Measurements from ENCODE around the gene FAAP100.

FAAP100 gene

DNA sequence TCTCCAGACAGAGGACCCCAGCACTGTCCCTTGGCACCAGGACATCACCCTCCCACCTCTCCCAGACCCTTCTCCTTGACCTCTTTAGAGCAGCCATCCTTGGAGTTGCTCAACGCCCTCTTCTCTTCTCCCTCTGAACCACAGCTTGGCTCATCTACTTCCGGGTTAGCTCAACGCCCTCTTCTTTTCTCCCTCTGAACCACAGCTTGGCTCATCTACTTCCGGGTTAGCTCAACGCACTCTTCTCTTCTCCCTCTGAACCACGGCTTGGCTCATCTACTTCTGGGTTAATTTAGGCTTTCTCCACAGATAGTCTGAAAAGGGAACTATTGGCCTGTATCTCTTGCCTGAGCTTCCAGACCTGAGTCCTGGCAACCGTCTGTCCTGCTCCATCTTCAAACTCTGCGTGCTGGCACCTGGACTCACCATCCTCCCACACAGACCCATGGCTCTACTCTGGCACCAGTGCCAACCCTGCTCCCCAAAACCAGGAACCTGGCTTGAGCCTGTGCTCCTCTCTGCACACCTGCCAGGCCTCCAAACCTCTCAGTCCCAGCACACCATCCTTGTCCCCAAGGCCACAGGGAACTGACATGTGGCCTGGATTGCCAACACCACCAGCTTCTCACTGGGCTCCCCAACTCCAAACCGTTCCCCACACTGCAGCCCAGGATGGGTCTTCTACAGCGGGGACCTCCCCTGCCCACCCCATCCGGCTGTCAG is 25.3 kb upstream of the FAAP100 start:
- no peak for DNase-seq (ENCODE audit: low read depth in 2 of 2)

DNA sequence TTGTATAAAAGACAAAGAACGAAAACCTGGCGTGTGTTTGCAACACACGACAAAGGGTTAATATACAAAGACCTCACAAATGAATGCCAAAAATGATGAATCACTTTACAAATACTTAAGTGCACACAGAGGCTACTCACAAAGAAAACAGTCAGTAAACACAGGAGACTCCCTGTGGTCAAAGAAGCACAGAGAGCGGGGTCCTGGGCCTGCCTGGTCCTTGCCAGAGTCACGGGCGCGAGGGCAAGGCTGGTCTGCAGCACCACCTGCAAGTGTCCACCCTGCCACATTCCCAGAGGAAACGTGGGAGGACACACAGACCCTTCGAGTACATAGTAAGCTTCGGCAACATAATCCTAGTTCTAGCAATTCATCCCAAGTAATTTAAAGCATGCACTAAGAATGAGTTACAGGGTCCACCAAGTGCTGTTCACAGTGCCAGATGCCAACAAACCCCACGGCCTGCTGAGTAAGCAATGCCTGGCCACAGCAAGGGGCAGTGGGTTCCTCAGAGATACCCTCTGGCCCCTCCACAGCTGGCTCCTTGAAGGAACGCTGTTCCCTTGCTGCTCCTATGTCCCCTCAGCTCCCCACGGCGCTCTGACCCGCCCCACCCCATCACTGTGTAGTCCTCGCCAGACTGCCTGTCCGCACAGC is 24.6 kb upstream of the FAAP100 start:
- DNase-seq (ENCODE audit: low read depth in 2 of 2): no peak

GRCh38 chr17:81575836-81576235 is 23.7 kb upstream of the FAAP100 start:
- no peak for DNase-seq (ENCODE audit: low read depth in 2 of 2)

DNA sequence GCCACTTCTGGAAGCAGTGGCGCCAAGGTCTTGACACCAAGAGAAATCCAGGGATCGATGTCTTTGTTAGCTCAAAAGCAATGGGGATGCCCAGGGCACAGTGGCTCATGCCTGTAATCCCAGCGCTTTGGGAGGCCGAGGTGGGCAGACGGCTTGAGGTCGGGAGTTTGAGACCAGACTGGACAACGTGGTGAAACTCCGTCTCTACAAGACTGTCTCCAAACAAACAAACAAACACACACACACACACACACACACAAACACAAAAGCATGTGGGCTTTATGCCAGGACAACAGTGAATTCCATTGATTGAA is 22.4 kb upstream of the FAAP100 start:
- no peak for DNase-seq (ENCODE audit: low read depth in 2 of 2)

DNA sequence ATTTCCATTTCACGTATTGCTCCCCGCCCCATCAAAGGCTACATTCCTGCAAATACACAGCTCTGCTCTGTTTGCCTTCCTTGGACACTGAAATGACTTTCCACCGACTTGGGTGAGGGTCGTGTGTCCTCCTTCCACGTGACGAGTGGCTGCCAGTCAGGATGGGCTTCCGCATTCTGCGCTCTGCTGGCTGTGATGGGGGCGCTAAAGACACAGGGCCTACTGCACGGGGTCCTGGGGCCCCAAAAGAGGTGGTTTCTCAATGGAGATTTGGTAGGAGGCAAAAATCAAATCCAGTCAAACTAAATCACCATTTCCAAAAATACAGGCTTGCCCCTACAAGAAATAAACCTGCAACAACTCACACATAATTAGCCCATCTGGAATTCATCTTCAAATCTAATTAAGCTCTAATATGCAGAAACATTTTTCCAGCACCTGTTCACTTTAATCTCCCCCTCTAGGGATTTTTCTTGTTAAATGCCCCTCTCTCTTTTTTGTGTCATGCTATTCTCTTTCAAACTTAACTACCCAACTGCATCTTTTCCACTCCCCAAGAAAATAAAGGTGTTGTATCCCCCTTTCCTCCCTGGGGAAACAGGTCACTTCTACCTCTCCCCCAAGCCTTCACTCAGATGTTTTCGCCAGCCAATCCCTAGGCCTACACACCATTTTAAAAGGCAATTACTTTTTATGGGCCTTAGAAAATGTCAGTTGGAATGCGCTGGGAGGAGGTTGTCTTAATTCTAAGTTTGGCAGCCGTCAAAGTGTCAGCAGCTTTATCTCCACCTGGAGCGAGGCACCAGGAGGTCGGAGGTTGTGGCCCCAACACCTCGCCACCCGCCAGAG is 21.9 kb upstream of the FAAP100 start:
- no peak for DNase-seq (ENCODE audit: low read depth in 2 of 2)

- no peak for DNase-seq (ENCODE audit: low read depth in 2 of 2)
Observed at GRCh38 chr17:81572563-81573168, 20.5 kb upstream of the FAAP100 start.

GRCh38 chr17:81570964-81571363 is 18.8 kb upstream of the FAAP100 start:
- DNase-seq (ENCODE audit: low read depth in 2 of 2): no peak

- no peak for DNase-seq (ENCODE audit: low read depth in 2 of 2)
Observed at GRCh38 chr17:81569986-81570514, 17.9 kb upstream of the FAAP100 start.

DNA sequence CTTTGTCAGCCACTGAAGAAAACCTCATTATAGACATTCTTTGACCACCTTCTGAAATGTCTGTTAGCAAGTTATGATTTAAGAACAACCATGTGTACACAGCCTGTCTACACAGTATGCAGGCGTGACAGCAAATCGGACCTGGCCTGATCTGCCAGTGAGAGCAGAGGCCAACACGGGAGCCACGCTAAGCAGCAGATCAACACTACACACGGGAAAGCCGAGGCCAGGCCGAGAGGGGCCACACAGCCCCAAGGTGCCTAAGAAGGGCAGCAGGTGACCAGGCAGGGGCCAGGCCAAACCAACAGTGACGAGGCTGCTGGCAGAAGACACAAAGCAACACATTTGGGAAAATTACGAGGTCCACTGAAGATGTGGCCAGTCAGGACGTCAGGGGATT is 16.3 kb upstream of the FAAP100 start:
- no peak for DNase-seq (ENCODE audit: low read depth in 2 of 2)

- DNase-seq (ENCODE audit: low read depth in 2 of 2): no peak
Observed at GRCh38 chr17:81567191-81567590, 15.0 kb upstream of the FAAP100 start.

DNA sequence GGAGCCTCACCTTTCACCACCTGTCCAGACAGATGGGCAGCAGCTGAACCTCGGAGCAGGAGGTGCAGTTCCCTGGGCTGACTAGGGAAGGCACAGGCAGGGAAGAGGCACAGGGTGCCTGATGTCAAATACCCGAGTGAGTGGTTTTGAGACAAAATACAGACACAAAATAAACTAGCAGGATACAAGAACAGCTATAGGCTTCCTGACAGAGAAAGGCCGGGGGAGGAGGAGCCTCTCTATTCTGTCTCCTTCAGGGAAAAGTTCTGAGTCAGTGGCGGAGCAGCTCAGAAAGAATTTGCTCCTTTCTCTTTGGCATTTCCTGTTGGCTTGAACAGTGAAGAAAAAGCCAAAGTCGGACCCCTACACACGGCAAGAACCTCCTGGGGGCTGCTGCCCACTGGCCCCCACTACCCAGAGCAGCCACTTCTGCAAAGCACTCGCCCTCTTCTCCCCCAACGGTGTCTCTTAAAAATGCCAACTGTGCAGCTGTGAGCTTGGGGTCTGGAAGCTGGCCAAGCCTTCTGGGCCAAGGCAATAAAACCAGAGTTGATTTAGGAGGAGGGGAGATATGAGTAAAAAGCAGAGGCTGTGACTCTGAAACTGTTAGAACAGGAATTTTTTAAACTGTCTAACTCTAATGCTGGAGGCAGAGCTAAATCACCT is 14.4 kb upstream of the FAAP100 start:
- no peak for DNase-seq (ENCODE audit: low read depth in 2 of 2)

DNA sequence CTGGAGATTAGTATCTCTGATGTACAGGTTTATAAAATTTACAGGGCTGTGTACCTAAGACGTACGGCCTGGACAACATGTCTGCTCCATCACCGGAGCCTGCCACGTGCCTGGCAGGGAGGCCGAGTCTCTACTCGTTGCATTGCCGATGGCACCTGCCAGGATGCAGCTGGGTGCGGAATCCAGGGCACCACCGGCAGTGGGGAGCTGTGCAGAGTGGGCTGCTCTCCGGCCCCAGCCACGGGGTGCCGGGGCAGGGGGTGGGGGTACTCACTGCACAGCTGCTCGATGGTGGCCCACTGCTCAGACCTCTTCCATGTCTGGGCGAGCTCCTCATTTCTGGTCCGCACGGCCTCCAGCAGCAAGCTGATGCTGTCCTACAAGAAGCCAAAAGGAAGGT is 13.1 kb upstream of the FAAP100 start:
- no peak for DNase-seq (ENCODE audit: low read depth in 2 of 2)

DNA sequence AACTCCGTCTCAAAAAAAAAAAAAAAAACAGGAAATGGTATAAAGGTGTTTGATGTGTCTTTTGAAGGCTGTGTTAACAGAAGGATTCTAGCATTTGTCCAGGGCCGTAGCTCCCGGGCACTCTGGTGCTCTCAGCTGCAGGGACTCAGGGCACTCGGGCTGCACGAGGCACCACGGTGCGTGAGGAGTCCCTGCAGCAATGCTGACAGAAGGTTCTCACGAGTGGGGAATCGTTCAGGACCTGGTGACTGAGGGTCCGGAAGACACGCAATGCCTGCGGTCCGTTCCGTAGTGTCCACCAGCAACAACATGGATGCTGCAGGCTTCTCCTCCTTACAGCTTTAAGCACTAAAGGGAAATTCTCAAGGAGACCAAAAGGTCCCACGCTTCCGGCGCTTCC is 12.6 kb upstream of the FAAP100 start:
- DNase-seq (ENCODE audit: low read depth in 2 of 2): no peak

DNA sequence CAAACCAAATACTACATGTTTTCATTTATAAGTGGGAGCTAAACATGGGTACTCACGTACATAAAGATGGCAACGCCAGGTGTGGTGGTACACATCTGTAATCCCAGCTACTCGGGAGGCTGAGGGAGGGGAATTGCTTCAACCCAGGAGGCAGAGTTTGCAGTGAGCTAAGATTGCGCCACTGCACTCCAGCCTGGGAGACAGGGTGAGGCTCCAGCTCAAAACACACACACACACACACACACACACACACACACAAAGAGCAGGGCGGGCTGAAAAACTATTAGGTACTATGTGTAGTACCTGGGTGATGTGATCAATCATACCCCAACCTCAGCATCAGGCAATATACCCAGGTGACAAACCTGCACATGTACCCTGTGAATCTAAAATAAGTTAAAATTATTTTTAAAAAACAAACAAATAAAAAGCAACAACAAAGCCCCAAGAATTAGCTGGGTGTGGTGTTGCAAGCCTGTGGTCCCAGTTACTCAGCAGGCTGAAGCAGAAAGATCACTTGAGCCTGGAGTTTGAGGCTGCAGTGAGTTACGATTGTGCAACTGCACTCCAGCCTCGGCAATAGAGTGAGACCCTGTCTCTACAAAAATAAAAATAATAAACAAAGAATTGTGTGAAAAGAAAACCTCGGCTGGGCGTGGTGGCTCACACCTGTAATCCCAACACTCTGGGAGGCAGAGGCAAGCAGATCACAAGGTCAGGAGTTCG is 11.9 kb upstream of the FAAP100 start:
- no peak for DNase-seq (ENCODE audit: low read depth in 2 of 2)

GRCh38 chr17:81561494-81561885 is 9.3 kb upstream of the FAAP100 start:
- no peak for DNase-seq (ENCODE audit: low read depth in 2 of 2)

DNA sequence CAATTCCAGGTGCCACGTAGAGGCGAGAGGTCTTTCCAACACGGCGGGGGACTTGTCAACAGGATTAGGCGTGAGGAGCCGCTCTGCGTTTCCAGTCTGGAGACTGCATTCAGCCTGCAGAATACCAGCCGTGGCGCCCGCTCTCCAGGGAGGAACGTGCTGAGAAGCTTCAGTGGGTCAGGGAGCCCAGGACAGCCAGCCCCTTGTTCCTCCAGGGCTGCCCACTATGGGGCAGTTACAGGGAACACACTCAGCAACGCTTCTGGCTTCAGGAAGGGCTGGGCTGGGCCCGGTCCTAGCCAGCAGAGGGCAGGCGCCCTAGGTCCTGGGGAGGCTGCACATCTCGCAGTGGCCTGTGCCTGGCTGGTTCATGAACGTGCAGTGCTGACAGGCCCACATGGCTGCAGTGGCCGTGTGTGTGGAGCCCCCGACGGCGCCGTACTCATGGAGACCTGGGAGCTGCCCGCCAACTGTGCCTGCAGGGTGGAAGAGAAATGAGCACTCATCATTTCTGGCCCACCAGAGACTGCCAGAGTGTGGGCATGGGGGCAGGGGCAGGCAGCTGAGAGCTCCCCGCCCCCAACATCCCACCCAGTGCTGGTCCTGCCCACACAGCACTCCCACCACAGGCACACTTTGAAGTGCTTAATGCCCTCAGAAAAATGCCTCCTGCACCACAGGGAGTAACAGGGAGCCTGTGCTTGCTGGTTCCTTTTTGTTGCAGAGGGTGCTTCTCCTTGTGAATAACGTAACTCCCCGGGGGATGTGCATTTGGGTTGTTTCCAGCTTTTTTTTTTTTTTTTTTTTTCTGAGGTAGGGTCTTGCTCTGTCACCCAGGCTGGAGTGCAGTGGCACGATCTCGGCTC is 7.0 kb upstream of the FAAP100 start:
- no peak for DNase-seq (ENCODE audit: low read depth in 2 of 2)

DNA sequence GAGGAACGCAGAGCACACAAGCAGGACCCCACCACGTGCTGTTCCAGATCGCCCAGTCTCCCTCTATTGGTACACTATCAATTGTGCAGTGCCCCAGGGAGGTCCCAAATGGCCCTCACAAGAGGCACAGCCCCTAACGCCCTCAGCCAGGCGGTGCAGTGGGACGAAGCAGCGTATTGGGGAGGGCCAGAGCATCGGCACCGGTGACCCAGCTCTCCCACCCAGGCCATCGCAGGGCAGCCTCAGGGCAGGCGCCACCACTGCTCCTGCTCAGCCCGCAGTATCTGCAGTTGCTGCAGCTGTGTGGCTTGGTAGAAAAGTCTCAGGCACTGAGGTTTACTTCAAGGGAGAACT is 5.9 kb upstream of the FAAP100 start:
- no peak for DNase-seq (ENCODE audit: low read depth in 2 of 2)

DNA sequence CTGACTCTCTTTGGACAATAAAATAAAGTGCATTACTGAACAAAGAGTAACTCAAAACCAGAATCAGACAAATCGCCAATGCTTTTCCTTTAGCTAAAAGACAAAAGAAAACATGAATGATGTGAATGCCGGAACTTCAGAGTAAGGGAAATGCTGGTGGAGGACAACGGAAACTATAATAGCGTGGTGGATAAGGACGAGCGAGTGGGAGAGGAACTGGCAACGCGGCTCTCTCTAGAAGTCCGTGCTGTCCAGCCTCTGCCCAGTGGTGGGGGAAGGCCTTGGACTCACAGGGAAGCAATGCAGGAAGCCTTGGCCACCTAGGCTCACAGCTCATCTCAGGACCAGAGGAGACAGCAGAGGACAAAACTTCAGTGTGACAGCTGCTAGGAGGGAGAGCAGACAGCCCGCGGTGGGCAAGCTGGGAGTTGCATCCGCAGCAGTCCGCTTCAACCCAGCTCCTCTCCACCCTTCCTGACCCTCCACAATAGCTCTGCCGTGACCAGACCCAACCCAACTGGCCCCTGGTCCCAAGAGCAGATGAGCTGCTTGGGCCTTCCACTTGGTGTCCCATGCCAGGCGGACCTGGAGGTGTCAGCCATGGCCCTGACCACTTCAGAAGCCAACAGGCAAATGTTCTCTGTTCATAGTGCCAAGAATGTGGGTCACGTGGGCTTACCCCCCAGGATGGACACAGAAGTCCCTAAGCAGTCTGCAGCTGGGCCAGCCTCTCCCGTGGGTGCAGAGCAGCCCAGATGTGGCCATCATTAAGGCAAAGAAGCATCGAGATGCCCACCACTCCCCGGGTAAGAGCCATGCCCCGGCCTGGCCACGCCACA is 5.3 kb upstream of the FAAP100 start:
- DNase-seq (ENCODE audit: low read depth in 2 of 2): no peak

- no peak for DNase-seq (ENCODE audit: low read depth in 2 of 2)
Observed at GRCh38 chr17:81556863-81557262, 4.7 kb upstream of the FAAP100 start.

Measured in stimulated activated CD8-positive, alpha-beta memory T cell treated with anti-CD3 and anti-CD28 coated beads, Interleukin-7, amount 100 ng/mL, for 4 hours (primary cell).